Skin epidermis (tissue), 12 donors: ENCODE results near the gene STAC3.
A peak's percentile ranks its signal among the peaks of the same experiment; 100 is the strongest.
"Not testable (repeated sequence)": the region's sequence is repeated elsewhere in the genome, so short reads cannot be mapped to it uniquely, and the experiment has no call there.

Experiments used
- H3K27ac ChIP-seq, 21 experiments: fragments of 200-600 bp; sonication (generic) in 11 of 21; one replicate each; pipeline ENCODE4 v1.5.0; 2020; ENCODE audit warnings: mild to moderate bottlenecking in 3 of 21, inconsistent platforms in 2 of 21, moderate library complexity in 2 of 21
- H3K4me3 ChIP-seq, 7 experiments: fragments of 200-600 bp; sonication (generic) in 2 of 7; one replicate each; pipeline ENCODE4 v1.5.0; 2020; ENCODE audit warnings: inconsistent platforms in 2 of 7, mild to moderate bottlenecking in 2 of 7, moderate library complexity in 1 of 7

The STAC3 gene

GRCh38 chr12:57250956-57251355 lies at the start of gene STAC3:
Gene STAC3 (minus strand): TSS chr12:57251187. CDS start chr12:57249636, 1,551 bp downstream.
- Histone ChIP-seq H3K27ac (no peak within 1 kb of the TSS), H3K4me3 (no peak within 1 kb of the TSS)

- no peak overlapping the region for H3K4me3 ChIP-seq
Measured at GRCh38 chr12:57299514-57300016, 48.6 kb upstream of the STAC3 start.

GRCh38 chr12:57296291-57296690 lies 45.3 kb upstream of the STAC3 start:
- Histone ChIP-seq H3K4me3 (no peak overlapping the region), H3K27ac (no peak overlapping the region)

More at GRCh38 chr12:57299514-57300016, 48.6 kb upstream of the STAC3 start:
- H3K27ac ChIP-seq, result peak overlapping the region in 1 of 21 experiments; percentile 2

- H3K27ac ChIP-seq, result not testable (repeated sequence)
Measured at GRCh38 chr12:57282073-57282472, 31.1 kb upstream of the STAC3 start.

GRCh38 chr12:57280211-57281062 lies 29.4 kb upstream of the STAC3 start:
- H3K27ac ChIP-seq, result peak overlapping the region in 18 of 21 experiments; percentile 0 to 90 (median 60)
- no peak overlapping the region for H3K4me3 ChIP-seq

More at GRCh38 chr12:57282073-57282472, 31.1 kb upstream of the STAC3 start:
- H3K4me3 ChIP-seq, result not testable (repeated sequence)

- H3K27ac ChIP-seq, result peak overlapping the region in 2 of 21 experiments; percentile 58 to 83
Measured at GRCh38 chr12:57278465-57279381, 27.7 kb upstream of the STAC3 start.

GRCh38 chr12:57276935-57277563 lies 26.1 kb upstream of the STAC3 start:
- Histone ChIP-seq H3K4me3 (no peak overlapping the region), H3K27ac (no peak overlapping the region)

More at GRCh38 chr12:57278465-57279381, 27.7 kb upstream of the STAC3 start:
- no peak overlapping the region for H3K4me3 ChIP-seq

- H3K27ac ChIP-seq, H3K4me3 ChIP-seq: not testable (repeated sequence)
Measured at GRCh38 chr12:57276233-57276632, 25.2 kb upstream of the STAC3 start.

- Histone ChIP-seq H3K4me3 (no peak overlapping the region), H3K27ac (no peak overlapping the region)
Measured at GRCh38 chr12:57273516-57273915, 22.5 kb upstream of the STAC3 start.

- Histone ChIP-seq H3K4me3 (no peak overlapping the region), H3K27ac (no peak overlapping the region)
Measured at GRCh38 chr12:57272337-57273151, 21.6 kb upstream of the STAC3 start.

GRCh38 chr12:57270966-57271470 lies 20.0 kb upstream of the STAC3 start:
- H3K4me3 ChIP-seq, result no peak overlapping the region
- H3K27ac ChIP-seq, result no peak overlapping the region

GRCh38 chr12:57268264-57268663 lies 17.3 kb upstream of the STAC3 start:
- Histone ChIP-seq H3K27ac (no peak overlapping the region), H3K4me3 (no peak overlapping the region)

GRCh38 chr12:57266681-57267080 lies 15.7 kb upstream of the STAC3 start:
- Histone ChIP-seq H3K27ac (no peak overlapping the region), H3K4me3 (no peak overlapping the region)

- H3K4me3 ChIP-seq, result no peak overlapping the region
- H3K27ac ChIP-seq, result no peak overlapping the region
Measured at GRCh38 chr12:57263096-57263495, 12.1 kb upstream of the STAC3 start.

- no peak overlapping the region for H3K27ac ChIP-seq
Measured at GRCh38 chr12:57262126-57262822, 11.3 kb upstream of the STAC3 start.

GRCh38 chr12:57261428-57261865 lies 10.5 kb upstream of the STAC3 start:
- Histone ChIP-seq H3K4me3 (no peak overlapping the region), H3K27ac (no peak overlapping the region)

More at GRCh38 chr12:57262126-57262822, 11.3 kb upstream of the STAC3 start:
- no peak overlapping the region for H3K4me3 ChIP-seq

GRCh38 chr12:57260366-57260765 lies 9.4 kb upstream of the STAC3 start:
- no peak overlapping the region for H3K27ac ChIP-seq

More at GRCh38 chr12:57260366-57260765, 9.4 kb upstream of the STAC3 start:
- no peak overlapping the region for H3K4me3 ChIP-seq
